ENCODE results near the gene KIFC1. TPM values are rescaled to one million over a fixed set of nuclear protein-coding genes. Genes with fewer than 3 reads are reported as not detected.
A peak's percentile ranks its signal among the peaks of the same experiment; 100 is the strongest.

KIFC1 gene
- total and polyA plus RNA-seq, 9 of the 15 experiments (the other 6 are each of a cell fraction or from before 2014, with no cell fraction given) = 1.3 to 95.2 (median 76.9) TPM

DNA sequence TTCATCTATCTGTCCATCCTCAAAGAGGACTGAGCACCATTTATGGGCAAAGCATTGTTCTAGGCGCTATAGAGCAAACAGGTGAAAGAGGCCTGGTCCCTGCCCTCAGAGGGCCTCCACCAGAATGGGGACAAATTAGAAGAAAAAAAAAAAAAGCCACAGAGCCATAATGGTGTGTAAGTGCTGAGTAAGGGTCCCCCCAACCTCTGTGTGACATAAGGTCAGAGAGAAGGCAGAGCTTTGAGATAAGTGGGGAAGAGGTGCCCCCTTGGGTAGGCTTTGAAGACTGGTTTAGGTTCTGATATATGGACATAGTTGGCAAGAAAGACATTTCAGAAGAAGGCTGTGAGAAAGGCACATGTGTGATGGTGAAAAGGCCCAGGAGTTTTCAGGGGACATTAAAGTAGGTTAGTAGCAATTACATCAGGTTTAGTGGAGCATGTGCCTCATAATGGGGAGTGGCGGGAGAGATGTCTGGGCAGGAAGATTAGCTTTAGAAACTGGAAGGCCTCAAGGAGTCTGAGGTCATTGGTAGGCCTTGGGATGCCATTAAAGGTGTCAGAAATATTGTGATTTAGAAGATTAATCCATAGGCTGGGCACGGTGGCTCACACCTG lies 47.5 kb downstream of the KIFC1 start (continued):
- 0 out of 2 replicates have a peak, but pooled peaks have one; percentile 16 for TF ChIP-seq TRIM28 (IDR thresholded peaks at IDR 0.05)
- 0 out of 2 replicates have a peak, but pooled peaks have one; percentile 12 for TF ChIP-seq L3MBTL2 (IDR thresholded peaks at IDR 0.05)
- TF ChIP-seq, protein P1, sequence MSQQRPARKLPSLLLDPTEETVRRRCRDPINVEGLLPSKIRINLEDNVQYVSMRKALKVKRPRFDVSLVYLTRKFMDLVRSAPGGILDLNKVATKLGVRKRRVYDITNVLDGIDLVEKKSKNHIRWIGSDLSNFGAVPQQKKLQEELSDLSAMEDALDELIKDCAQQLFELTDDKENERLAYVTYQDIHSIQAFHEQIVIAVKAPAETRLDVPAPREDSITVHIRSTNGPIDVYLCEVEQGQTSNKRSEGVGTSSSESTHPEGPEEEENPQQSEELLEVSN (IDR thresholded peaks at IDR 0.05; ENCODE audit: borderline replicate concordance in 1 of 2, extremely low read depth in 1 of 2, insufficient read depth in 1 of 2, insufficient read length in 1 of 2, low read depth in 1 of 2, low read length in 1 of 2, poor library complexity in 1 of 2, severe bottlenecking in 1 of 2) = peak in 1 of 2 experiments; percentile 50
- TF ChIP-seq, protein P2, sequence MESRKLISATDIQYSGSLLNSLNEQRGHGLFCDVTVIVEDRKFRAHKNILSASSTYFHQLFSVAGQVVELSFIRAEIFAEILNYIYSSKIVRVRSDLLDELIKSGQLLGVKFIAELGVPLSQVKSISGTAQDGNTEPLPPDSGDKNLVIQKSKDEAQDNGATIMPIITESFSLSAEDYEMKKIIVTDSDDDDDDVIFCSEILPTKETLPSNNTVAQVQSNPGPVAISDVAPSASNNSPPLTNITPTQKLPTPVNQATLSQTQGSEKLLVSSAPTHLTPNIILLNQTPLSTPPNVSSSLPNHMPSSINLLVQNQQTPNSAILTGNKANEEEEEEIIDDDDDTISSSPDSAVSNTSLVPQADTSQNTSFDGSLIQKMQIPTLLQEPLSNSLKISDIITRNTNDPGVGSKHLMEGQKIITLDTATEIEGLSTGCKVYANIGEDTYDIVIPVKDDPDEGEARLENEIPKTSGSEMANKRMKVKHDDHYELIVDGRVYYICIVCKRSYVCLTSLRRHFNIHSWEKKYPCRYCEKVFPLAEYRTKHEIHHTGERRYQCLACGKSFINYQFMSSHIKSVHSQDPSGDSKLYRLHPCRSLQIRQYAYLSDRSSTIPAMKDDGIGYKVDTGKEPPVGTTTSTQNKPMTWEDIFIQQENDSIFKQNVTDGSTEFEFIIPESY (CRISPR knock-in tag; IDR thresholded peaks at IDR 0.05) = peak; percentile 72
- TF ChIP-seq CBFA2T3 (IDR thresholded peaks at IDR 0.05) = peak; percentile 38
- TF ChIP-seq ZNF316 (IDR thresholded peaks at IDR 0.05) = peak; percentile 84
- TF ChIP-seq MYC (IDR thresholded peaks at IDR 0.05; ENCODE audit: low read depth, low read length) = 0 out of 2 replicates have a peak, but pooled peaks have one; percentile 41
- no peak for TF ChIP-seq MYC (CRISPR knock-in tag; IDR thresholded peaks at IDR 0.05; ENCODE audit: borderline replicate concordance, low read depth)
- TF ChIP-seq PHF21A (IDR thresholded peaks at IDR 0.05; ENCODE audit: borderline replicate concordance, low read depth) = 0 out of 2 replicates have a peak, but pooled peaks have one; percentile 37
- TF ChIP-seq ELF4 (CRISPR knock-in tag; IDR thresholded peaks at IDR 0.05) = no peak
- 0 out of 2 replicates have a peak, but pooled peaks have one; percentile 32 for TF ChIP-seq ZNF395 (CRISPR knock-in tag; IDR thresholded peaks at IDR 0.05)
- TF ChIP-seq TRIM24 (IDR thresholded peaks at IDR 0.05) = peak in 1 of 2 experiments; percentile 31; a peak in 1 of 4 replicates
- TF ChIP-seq FOXP4 (CRISPR knock-in tag; IDR thresholded peaks at IDR 0.05; ENCODE audit: borderline replicate concordance) = no peak
